Measurements from ENCODE around the gene ZNF174. TPM values are rescaled to one million over a fixed set of nuclear protein-coding genes. Genes with fewer than 3 reads are reported as not detected.

The ZNF174 gene
- total RNA-seq, 1 experiment from 2014 or later: 10.8 TPM

DNA sequence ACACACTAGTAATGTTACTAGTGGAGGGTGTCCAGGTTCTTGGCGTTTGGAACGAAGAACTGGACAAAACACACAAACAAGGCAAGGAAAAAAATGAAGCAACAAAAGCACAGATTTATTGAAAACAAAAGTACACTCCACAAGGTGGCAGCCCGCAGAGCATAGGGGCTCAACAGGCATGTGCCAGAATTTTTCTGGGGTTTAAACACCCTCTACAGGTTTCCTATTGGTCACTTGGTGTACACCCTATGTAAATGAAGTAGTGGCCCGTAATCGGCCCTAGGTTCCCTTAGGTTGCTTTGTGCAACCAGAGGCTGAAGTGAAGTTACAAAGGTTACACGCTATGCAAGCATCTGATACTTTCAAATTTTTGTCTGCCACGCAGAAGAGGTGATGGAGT, 37.2 kb upstream of the ZNF174 start:
- H2BK5ac ChIP-seq (ENCODE audit: insufficient read length, low read length): no peak overlapping the region
- H4K8ac ChIP-seq (replicated peaks; ENCODE audit: insufficient read length, low read depth, low read length): no peak overlapping the region
- no peaks in the 10 kb centered on the region for H3K4me1 ChIP-seq (ENCODE audit: insufficient read depth, low read length)
- H3K9me3 Mint-ChIP-seq: peaks cover 45 to 55% of the 10 kb centered on the region in 2 experiments
- no peak overlapping the region for H4K5ac ChIP-seq (ENCODE audit: insufficient read length, low read depth, low read length)
- H2BK12ac ChIP-seq (ENCODE audit: insufficient read length, low read depth, low read length): no peak overlapping the region
- H3K27ac Mint-ChIP-seq: no peak overlapping the region
- H4K91ac ChIP-seq (ENCODE audit: insufficient read length, low read depth, low read length): no peak overlapping the region
- no peak overlapping the region for H3K23ac ChIP-seq (ENCODE audit: insufficient read length, low read depth, low read length)
- H2AFZ ChIP-seq (ENCODE audit: low read length): no peak overlapping the region
- H3K4me1 Mint-ChIP-seq: no peaks in the 10 kb centered on the region
- no peaks in the 10 kb centered on the region for H3K27me3 ChIP-seq (ENCODE audit: insufficient read depth, low read length)
- peaks cover 27% of the 10 kb centered on the region for H3K27me3 Mint-ChIP-seq (ENCODE audit: low read depth)
- H3K27ac ChIP-seq (ENCODE audit: insufficient read length, low read depth, low read length): no peak overlapping the region
- H3T11ph ChIP-seq (ENCODE audit: low read length): no peak overlapping the region
- no peak for DNase-seq
- no peaks in the 10 kb centered on the region for H4K20me1 ChIP-seq (ENCODE audit: control insufficient read depth, insufficient read depth, insufficient read length)
- H3K4me3 Mint-ChIP-seq: no peak overlapping the region
- no peaks in the 10 kb centered on the region for H3K79me1 ChIP-seq (ENCODE audit: insufficient read depth, low read depth, low read length, poor library complexity, severe bottlenecking)
- H3K4ac ChIP-seq (ENCODE audit: low read depth, low read length): no peak overlapping the region
- H3K9me3 ChIP-seq (ENCODE audit: control insufficient read depth, low read depth, low read length): no peaks in the 10 kb centered on the region
- no peaks in the 10 kb centered on the region for H3K23me2 ChIP-seq (ENCODE audit: insufficient read length, low read depth, low read length, poor library complexity, severe bottlenecking)
- no peak overlapping the region for H3K9ac ChIP-seq (ENCODE audit: extremely low read depth, insufficient read length, low read length)
- no peak overlapping the region for H3K56ac ChIP-seq (ENCODE audit: insufficient read length, low read depth, low read length)
- no peaks in the 10 kb centered on the region for H3K79me2 ChIP-seq (ENCODE audit: insufficient read depth, low read length)
- H3K4me2 ChIP-seq (ENCODE audit: insufficient read depth, insufficient read length, low read length): no peak overlapping the region
- TF ChIP-seq, protein P1, sequence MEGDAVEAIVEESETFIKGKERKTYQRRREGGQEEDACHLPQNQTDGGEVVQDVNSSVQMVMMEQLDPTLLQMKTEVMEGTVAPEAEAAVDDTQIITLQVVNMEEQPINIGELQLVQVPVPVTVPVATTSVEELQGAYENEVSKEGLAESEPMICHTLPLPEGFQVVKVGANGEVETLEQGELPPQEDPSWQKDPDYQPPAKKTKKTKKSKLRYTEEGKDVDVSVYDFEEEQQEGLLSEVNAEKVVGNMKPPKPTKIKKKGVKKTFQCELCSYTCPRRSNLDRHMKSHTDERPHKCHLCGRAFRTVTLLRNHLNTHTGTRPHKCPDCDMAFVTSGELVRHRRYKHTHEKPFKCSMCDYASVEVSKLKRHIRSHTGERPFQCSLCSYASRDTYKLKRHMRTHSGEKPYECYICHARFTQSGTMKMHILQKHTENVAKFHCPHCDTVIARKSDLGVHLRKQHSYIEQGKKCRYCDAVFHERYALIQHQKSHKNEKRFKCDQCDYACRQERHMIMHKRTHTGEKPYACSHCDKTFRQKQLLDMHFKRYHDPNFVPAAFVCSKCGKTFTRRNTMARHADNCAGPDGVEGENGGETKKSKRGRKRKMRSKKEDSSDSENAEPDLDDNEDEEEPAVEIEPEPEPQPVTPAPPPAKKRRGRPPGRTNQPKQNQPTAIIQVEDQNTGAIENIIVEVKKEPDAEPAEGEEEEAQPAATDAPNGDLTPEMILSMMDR (conservative IDR thresholded peaks at IDR 0.05): 0 out of 3 replicates have a peak, but pooled peaks have one; percentile 14
- no peak overlapping the region for H2BK20ac ChIP-seq (ENCODE audit: low read depth, low read length, poor library complexity, severe bottlenecking)
- H2BK15ac ChIP-seq (ENCODE audit: low read depth, low read length): no peak overlapping the region
- no peak overlapping the region for H3K14ac ChIP-seq (ENCODE audit: insufficient read depth, low read length)
- no peak overlapping the region for H3K18ac ChIP-seq (ENCODE audit: insufficient read length, low read depth, low read length)
- no CpG with 5 or more reads among the region's 7 CpGs for WGBS (ENCODE audit: extremely low coverage, insufficient read length, low lambda C conversion rate)
- no peak overlapping the region for H2BK120ac ChIP-seq (ENCODE audit: low read depth, low read length, poor library complexity, severe bottlenecking)
- no peaks in the 10 kb centered on the region for H3K36me3 Mint-ChIP-seq (ENCODE audit: insufficient read depth in 1 of 3, low read depth in 3 of 3)
- H2AK5ac ChIP-seq (ENCODE audit: insufficient read length, low read length): no peak overlapping the region
